GM12878 (cell line): ENCODE results near the gene ID4. TPM values are rescaled to one million over a fixed set of nuclear protein-coding genes. Genes with fewer than 3 reads are reported as not detected.

Experiments used
- ATAC-seq: fragments of 200-7000 bp; cut with Tn5 transposase; 3 replicates; pipeline ENCODE4 v1.9.1; 2020; ENCODE audit warnings: mild to moderate bottlenecking, moderate library complexity
- BruUV-seq: library from RNA; stranded (reverse); fragments of 400-500 nt; replicated peaks from 2 replicates; lab custom pipeline; 2021; lab: Mats Ljungman, UMichigan
- CTCF ChIA-PET: fragments of 300-600 bp; sonication (Branson Sonifier 250); formaldehyde crosslinking; extraction: SDS; loops from one replicate; lab custom pipeline; 2021; ENCODE audit warnings: inconsistent platforms; lab: Yijun Ruan, JAX
- POLR2A ChIA-PET: fragments of 350-600 bp; formaldehyde crosslinking; extraction: SDS; loops from one replicate; lab custom pipeline; 2021; ENCODE audit warnings: inconsistent platforms; lab: Charles Lee
- RAD21 ChIA-PET: fragments of 300-600 bp; sonication (Branson Sonifier 250); formaldehyde crosslinking; loops from one replicate; lab custom pipeline; 2023; ENCODE audit warnings: antibody characterized with exemption; ENCODE audit not compliant: unreplicated experiment; lab: Charles Lee
- SMC1A ChIA-PET: fragments of 300-600 bp; sonication (Branson Sonifier 250); formaldehyde crosslinking; loops from one replicate; lab custom pipeline; 2023; ENCODE audit not compliant: unreplicated experiment, uncharacterized antibody; lab: Charles Lee
- DNase-seq: peaks from one replicate; pipeline ENCODE4 v3.0.0-alpha.2; 2011; ENCODE audit warnings: low read depth, low spot score
- FAIRE-seq: peaks from 3 replicates; lab custom pipeline; 2011; peaks lifted over from hg19 to GRCh38; lab: Jason Lieb, UNC
- H2AFZ ChIP-seq: 2 replicates; pipeline ENCODE4 v1.6.0; 2011; ENCODE audit warnings: low read depth, low read length, control low read depth; ENCODE audit not compliant: control insufficient read depth
- H3K27ac ChIP-seq: 2 replicates; pipeline ENCODE4 v1.5.1; 2011; ENCODE audit warnings: control low read depth; ENCODE audit not compliant: control insufficient read depth, insufficient read depth
- H3K27me3 ChIP-seq, 2 experiments: replicated peaks in 1 of 2; 2 replicates each; pipeline versions ENCODE4 v1.6.0 to v1.6.1; 2011; ENCODE audit warnings: low read length in 1 of 2; ENCODE audit not compliant: control insufficient read depth in 2 of 2, insufficient read depth in 2 of 2
- H3K36me3 ChIP-seq, 2 experiments: 2 replicates each; pipeline ENCODE4 v1.5.1; 2011; ENCODE audit warnings: low read length in 1 of 2; ENCODE audit not compliant: control insufficient read depth in 2 of 2, insufficient read depth in 2 of 2
- H3K4me1 ChIP-seq: 2 replicates; pipeline ENCODE4 v1.6.1; 2011; ENCODE audit warnings: mild to moderate bottlenecking, low read length, moderate library complexity, mixed read lengths; ENCODE audit not compliant: control insufficient read depth, insufficient read depth
- H3K4me2 ChIP-seq: 2 replicates; pipeline ENCODE4 v1.6.0; 2011; ENCODE audit warnings: control low read depth; ENCODE audit not compliant: control insufficient read depth, insufficient read depth
- H3K4me3 ChIP-seq: fragments of 200-600 bp; sonication (generic); 2 replicates; pipeline ENCODE4 v1.5.1; 2016
- H3K79me2 ChIP-seq: 2 replicates; pipeline ENCODE4 v1.6.0; 2011; ENCODE audit warnings: low read length; ENCODE audit not compliant: control insufficient read depth, insufficient read depth
- H3K9ac ChIP-seq: 2 replicates; pipeline ENCODE4 v1.8.0; 2011; ENCODE audit warnings: low read length, control low read depth, mixed read lengths; ENCODE audit not compliant: control insufficient read depth, insufficient read depth
- H3K9me3 ChIP-seq: replicated peaks from 3 replicates; pipeline ENCODE4 v1.5.1; 2011; ENCODE audit warnings: mild to moderate bottlenecking, low read length; ENCODE audit not compliant: control insufficient read depth, insufficient read depth
- H4K20me1 ChIP-seq: 2 replicates; pipeline ENCODE4 v1.6.0; 2011; ENCODE audit not compliant: control insufficient read depth, insufficient read depth
- ATF7 ChIP-seq: fragments of 450-650 bp; IDR thresholded peaks from 2 replicates; pipeline ENCODE4 v1.6.1; 2016; ENCODE audit warnings: low read depth, mild to moderate bottlenecking
- BMI1 ChIP-seq: fragments of 450-650 bp; IDR thresholded peaks from 2 replicates; pipeline ENCODE4 v1.6.1; 2016; ENCODE audit warnings: mild to moderate bottlenecking, moderate library complexity, borderline replicate concordance
- CBFB ChIP-seq: IDR thresholded peaks from 2 replicates; pipeline ENCODE4 v1.6.1; 2016; ENCODE audit warnings: antibody characterized with exemption, low read depth
- DPF2 ChIP-seq: fragments of 450-650 bp; IDR thresholded peaks from 2 replicates; pipeline ENCODE4 v1.6.1; 2017; ENCODE audit warnings: mild to moderate bottlenecking
- EED ChIP-seq: sonication (generic); IDR thresholded peaks from 2 replicates; pipeline ENCODE4 v1.6.1; 2016; ENCODE audit warnings: antibody characterized with exemption, low read depth
- HSF1 ChIP-seq: fragments of 150-350 bp; IDR thresholded peaks from 2 replicates; pipeline ENCODE4 v1.6.1; 2014; ENCODE audit warnings: mild to moderate bottlenecking, low read depth, low read length
- MEF2B ChIP-seq: fragments of 450-650 bp; IDR thresholded peaks from 2 replicates; pipeline ENCODE4 v1.6.1; 2018; ENCODE audit warnings: mild to moderate bottlenecking, moderate library complexity; ENCODE audit not compliant: partially characterized antibody, poor library complexity, severe bottlenecking
- NFXL1 ChIP-seq: fragments of 450-650 bp; IDR thresholded peaks from 2 replicates; pipeline ENCODE4 v1.6.1; 2017; ENCODE audit warnings: antibody characterized with exemption, mild to moderate bottlenecking, borderline replicate concordance
- NR2C1 ChIP-seq: fragments of 450-650 bp; IDR thresholded peaks from 2 replicates; pipeline ENCODE4 v1.6.1; 2017; ENCODE audit warnings: antibody characterized with exemption, mild to moderate bottlenecking, moderate library complexity
- NRF1 ChIP-seq: conservative IDR thresholded peaks from 2 replicates; pipeline ENCODE4 v1.6.1; 2011; ENCODE audit warnings: mild to moderate bottlenecking, low read depth, low read length, improper control_type of control experiment
- POLR2AphosphoS5 ChIP-seq: IDR thresholded peaks from 2 replicates; pipeline ENCODE4 v1.6.1; 2011; ENCODE audit warnings: mild to moderate bottlenecking, low read length, inconsistent platforms
- SMAD5 ChIP-seq: IDR thresholded peaks from 2 replicates; pipeline ENCODE4 v1.6.1; 2016; ENCODE audit warnings: antibody characterized with exemption, low read depth
- SREBF1 ChIP-seq: IDR thresholded peaks from 2 replicates; pipeline ENCODE4 v1.6.1; 2012; ENCODE audit warnings: mild to moderate bottlenecking, low read length
- TCF7 ChIP-seq: IDR thresholded peaks from 2 replicates; pipeline ENCODE4 v1.6.1; 2014; ENCODE audit warnings: antibody characterized with exemption, borderline replicate concordance
- ZNF384 ChIP-seq: IDR thresholded peaks from 2 replicates; pipeline ENCODE4 v1.6.1; 2012; ENCODE audit warnings: low read depth, mild to moderate bottlenecking, low read length, improper control_type of control experiment, borderline replicate concordance
- ZNF592 ChIP-seq: fragments of 450-650 bp; IDR thresholded peaks from 2 replicates; pipeline ENCODE4 v1.6.1; 2017; ENCODE audit warnings: mild to moderate bottlenecking, moderate library complexity
- whole genome bisulfite sequencing: methylation state at CpG from one replicate; pipeline ENCODE4 v1.1.6; 2016; ENCODE audit warnings: low lambda C conversion rate; ENCODE audit not compliant: insufficient replicate concordance, insufficient coverage; ENCODE audit errors: missing lambda C conversion rate; 5-methylcytosine and 5-hydroxymethylcytosine counted together
- in situ Hi-C: fragments of 300-500 bp; cut with MboI; formaldehyde crosslinking; loops from 9 replicates; pipeline ENCODE4 v1.14.3; 2018; ENCODE audit warnings: mixed read lengths
- intact Hi-C: fragments of 100-400 bp; cut with micrococcal nuclease; formaldehyde crosslinking; loops from one replicate; pipeline ENCODE4 v1.14.2; 2022; ENCODE audit not compliant: unreplicated experiment
- polyA plus RNA-seq, 11 experiments: library from polyadenylated mRNA; depleted of rRNA in 4 of 11; unstranded in 6 of 11; stranded (reverse) in 5 of 11; fragments of >200 nt; fragmentation: Nextera tagmentation in 4 of 11; fragmentation: Illumina TruSeq in 1 of 11; extraction: Ambion mirVana in 4 of 11; extraction: Trizol in 1 of 11; gene quantifications; 1 replicate in 1 of 11; 2 replicates in 10 of 11; pipeline versions ENCODE4 v1.2.1 to v1.2.3, GENCODE V29; 2011 to 2016; ENCODE audit warnings: inconsistent platforms in 2 of 11, missing spikeins in 2 of 11, low read depth in 1 of 11
- total RNA-seq, 4 experiments: library from RNA; depleted of rRNA in 3 of 4; stranded (reverse); fragments of >200 nt in 3 of 4; fragmentation: Illumina TruSeq in 1 of 4; extraction: Trizol in 1 of 4; gene quantifications; 2 replicates each; pipeline versions ENCODE4 v1.2.1 to v1.2.3, GENCODE V29; 2013 to 2021

The ID4 gene
- total and polyA plus RNA-seq, 10 of the 15 experiments (the other 5 are each of a cell fraction or from before 2014, with no cell fraction given): 0.09 TPM; not detected in 9

- no peak for TF ChIP-seq NR2C1
- no peak for TF ChIP-seq NFXL1
- no peak for TF ChIP-seq SMAD5
- no peak for TF ChIP-seq HSF1
- no peak for TF ChIP-seq TCF7
- TF ChIP-seq CBFB: no peak
- no peak for TF ChIP-seq ZNF384
- no peak for TF ChIP-seq BMI1
These were observed 39.5 kb downstream of the ID4 start (continued) for GRCh38 chr6:19876672-19877071.

GRCh38 chr6:19879663-19880062 is 42.5 kb downstream of the ID4 start:
- ATAC-seq (no peak), FAIRE-seq (no peak), DNase-seq (no peak)
- H3K79me2 ChIP-seq: no peaks in the 10 kb centered on the region
- H3K9ac ChIP-seq: no peak overlapping the region
- no peaks in the 10 kb centered on the region for H3K27me3 ChIP-seq
- in situ Hi-C loops: no loop called here
- H3K4me3 ChIP-seq: no peak overlapping the region
- H3K4me2 ChIP-seq: no peak overlapping the region
- no peaks in the 10 kb centered on the region for H3K4me1 ChIP-seq
- H4K20me1 ChIP-seq: no peaks in the 10 kb centered on the region
- H3K36me3 ChIP-seq: no peaks in the 10 kb centered on the region
- RAD21 ChIA-PET: no interaction called here
- H2AFZ ChIP-seq: no peak overlapping the region
- TF ChIP-seq MEF2B (no peak), POLR2AphosphoS5 (no peak), ATF7 (no peak), NRF1 (no peak), SREBF1 (no peak), DPF2 (no peak), SMAD5 (no peak), ZNF592 (no peak), EED (no peak)
- TF ChIP-seq, all 136 proteins: peak for 0
- intact Hi-C loops: loop anchor here (10.0 kb wide), 1 partner anchor 175 kb away; no protein-coding TSS in a partner anchor
- ChIA-PET POLR2A (interaction anchor here (0.8 kb wide), 1 partner anchor 10 kb away, joined by 3 read pairs; no protein-coding TSS in a partner anchor), SMC1A (no interaction called here), CTCF (no interaction called here)
- no TSS peak for BruUV-seq
- 0% methylated on average over 1 of the region's 1 CpG for WGBS
- no peak overlapping the region for H3K27ac ChIP-seq
- H3K9me3 ChIP-seq: no peaks in the 10 kb centered on the region
